Measurements from ENCODE around the gene SLC6A13.

SLC6A13 gene

DNA sequence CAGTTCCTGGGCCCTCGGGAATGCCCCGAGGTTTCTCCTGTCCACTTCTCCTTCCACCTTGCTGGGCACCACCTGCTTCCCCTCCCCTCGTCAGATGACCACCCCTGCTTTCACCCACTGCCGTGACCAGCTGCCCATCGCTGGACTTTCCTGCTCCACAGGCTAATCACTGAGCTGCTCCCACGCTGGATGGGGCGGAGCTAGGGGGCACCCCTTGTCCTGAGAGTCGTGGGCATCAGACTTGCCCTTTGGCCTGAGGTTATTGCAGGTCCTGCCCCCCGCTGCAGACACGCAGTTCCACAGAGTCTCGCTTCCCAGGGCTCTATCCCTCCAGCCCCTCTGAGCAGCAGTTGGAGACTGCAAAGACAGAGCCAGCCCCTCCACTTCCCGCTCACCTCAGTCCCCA, 49.1 kb downstream of the SLC6A13 start:
- DNase-seq = no peak

DNA sequence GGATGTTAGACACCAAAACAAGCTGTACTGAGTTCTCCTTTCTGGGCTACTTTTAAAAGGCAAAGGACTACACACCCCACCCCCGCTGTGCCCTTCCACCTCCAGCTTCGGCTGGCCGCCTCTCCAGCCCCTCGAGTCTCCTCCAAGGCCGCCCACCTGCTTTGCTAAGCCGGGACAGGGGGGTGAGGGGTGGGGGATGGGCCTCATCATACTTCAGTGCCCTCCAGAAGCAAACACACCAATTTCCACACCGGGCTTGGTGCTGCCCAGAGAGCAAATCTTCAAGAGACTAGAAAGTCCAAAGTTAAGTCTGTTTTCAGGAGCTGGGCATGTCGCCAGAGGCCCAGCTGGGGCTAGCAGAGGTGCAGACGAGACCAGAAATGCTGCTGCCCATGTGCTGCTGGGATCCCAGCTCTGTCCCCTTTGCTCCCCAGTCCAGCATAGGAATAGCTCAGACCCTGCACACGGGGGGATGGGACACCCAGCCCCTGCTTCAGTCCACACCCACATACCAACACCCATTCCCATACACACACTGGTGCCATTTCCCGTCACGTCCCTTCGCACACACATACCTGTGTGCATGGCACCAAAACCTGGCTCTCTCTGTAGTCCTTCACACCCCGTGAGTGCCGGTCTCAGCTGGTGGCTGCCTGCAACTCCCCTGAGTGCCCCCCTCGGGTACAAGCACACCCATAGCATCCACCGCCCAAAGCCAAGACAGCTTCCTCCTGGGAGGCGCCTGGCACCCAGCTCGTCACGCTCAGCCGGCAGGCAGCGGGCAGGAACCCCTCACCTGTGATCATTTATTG, 49.7 kb downstream of the SLC6A13 start:
- DNase-seq = no peak

DNA sequence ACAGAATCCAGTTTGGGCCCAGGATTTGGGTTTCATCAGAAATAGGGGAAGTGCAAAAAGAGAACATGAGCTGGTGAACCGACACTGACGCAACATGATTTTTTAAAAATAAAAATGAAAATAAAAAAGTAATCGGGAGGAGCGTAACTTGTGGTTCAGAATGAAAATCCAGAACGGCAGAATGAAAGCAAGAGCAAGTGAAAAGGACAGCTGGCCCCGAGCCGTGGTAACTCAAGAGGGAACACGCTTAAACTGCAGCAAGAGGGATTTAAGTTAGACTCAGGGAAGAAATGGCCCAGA, 50.3 kb downstream of the SLC6A13 start:
- DNase-seq = no peak

GRCh38 chr12:211639-212414, 50.8 kb downstream of the SLC6A13 start:
- no peak for DNase-seq

DNA sequence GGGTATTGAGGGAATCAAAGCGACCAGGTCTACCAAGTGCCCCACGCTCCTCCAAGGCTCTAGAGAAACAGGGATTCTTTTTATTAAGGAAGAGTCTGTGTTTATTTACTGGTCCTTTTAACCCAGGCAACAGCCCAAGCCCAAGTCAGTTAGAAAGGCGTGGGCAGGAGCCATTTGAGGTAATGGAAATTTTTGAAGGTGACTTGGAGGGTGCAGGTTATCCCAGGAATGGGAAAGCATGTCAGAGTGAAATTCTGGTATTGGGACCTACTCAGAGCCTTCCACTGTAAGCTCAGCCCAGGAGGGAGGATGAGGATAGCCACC, 51.5 kb downstream of the SLC6A13 start:
- DNase-seq = no peak

- no peak for DNase-seq
Observed at GRCh38 chr12:210277-211141, 52.1 kb downstream of the SLC6A13 start.

DNA sequence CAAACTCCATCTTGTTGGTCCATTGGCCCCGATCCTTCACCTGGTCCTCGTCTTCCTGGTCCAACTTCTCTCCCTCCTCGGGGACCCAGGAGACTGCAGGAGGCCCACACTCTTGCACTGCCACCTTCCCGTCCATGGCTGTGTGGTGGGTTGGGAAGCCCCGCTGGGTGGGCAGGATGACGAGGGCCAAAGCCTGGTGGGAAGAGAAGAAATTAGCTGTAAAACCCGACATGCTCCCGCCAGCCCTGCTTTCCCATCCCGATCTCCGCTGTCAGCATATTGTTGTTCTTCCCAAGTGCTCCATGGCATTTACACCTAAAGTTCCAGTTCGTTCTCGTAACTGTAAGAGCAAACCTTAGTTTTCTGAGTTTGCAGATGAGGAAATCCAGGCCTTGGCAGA, 52.8 kb downstream of the SLC6A13 start:
- no peak for DNase-seq

GRCh38 chr12:209246-209645, 53.4 kb downstream of the SLC6A13 start:
- no peak for DNase-seq

- DNase-seq = no peak
Observed at GRCh38 chr12:208813-209212, 53.8 kb downstream of the SLC6A13 start.

DNA sequence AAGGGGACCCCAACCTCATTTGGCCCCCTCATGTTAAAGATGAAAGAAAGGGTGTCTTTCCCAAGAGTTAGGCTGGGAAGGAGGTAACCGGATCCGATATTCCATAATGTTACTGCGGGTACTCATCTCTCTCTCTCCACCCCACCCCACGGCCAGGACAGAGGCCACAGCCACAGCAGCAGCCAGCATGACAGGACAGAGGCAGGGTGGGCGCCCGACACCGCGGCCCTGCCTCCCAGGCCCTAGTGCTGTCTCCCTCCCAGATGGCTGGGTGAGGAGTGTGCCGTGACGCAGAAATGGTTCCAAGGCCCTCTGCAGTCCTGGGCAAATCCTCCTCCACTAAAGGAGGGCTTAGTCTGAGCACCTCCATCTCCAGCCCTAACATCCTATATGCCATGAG, 54.8 kb downstream of the SLC6A13 start:
- DNase-seq = no peak

- DNase-seq = no peak
Observed at GRCh38 chr12:206746-207440, 55.7 kb downstream of the SLC6A13 start.

DNA sequence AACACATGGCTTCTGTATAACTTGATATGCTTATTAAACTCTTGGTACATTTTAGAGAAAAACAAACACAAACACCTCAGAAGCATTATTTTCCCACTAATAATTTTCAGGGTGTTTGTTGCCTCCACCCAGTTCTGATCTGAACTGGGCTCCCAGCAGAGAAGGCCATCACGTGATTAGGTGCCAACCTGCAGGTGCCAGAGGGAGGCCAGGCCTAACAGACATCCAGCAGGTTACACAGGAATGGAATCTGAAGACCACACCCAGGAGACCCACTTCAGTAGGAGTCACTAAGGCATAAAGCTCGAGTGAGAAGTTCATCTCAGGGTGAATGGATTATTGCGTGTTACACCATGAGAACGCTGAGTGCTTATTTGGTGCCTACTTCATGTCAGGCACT, 57.6 kb downstream of the SLC6A13 start:
- no peak for DNase-seq

- DNase-seq = no peak
Observed at GRCh38 chr12:204261-204678, 58.4 kb downstream of the SLC6A13 start.

DNA sequence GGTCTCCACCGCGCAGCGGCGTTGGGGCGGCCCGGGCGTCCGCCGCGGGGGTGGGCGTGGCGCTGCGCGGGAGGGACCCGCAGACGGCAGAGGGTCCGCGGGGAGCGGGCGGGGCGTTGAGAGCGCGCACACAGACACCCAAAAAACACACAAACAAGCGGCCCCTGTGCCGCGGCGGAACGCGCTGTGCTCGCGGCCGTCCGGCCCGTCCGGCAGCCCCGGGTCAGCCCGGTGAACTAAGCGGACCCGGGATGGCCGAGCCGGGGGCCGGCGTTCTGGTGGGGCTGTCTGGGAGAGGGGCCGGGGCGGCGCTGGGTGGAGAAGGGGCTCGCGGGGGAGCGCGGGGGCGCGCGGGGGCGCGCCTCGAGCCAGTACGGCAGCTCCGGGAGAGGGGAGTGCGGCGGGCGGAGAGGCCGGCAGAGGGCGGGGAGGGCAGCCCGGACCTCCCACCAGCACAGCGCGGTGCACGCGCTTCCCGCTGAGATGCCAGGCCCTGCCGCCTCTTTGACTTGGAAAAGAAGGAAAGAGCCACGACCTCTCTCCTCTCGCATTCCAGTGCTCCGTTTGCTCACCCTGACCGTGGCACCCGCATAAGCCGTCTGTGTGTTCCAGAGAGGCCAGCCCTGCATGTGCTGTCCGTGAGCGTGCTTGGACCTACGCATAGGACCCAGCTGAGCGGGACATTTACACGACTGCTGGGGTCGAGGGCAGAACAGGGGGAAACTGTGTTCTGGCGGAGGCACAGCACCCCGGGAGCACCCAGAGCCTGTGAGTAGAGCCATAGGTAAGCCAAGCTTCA, 59.0 kb downstream of the SLC6A13 start:
- no peak for DNase-seq

- no peak for DNase-seq
Observed at GRCh38 chr12:203074-203461, 59.6 kb downstream of the SLC6A13 start.

DNA sequence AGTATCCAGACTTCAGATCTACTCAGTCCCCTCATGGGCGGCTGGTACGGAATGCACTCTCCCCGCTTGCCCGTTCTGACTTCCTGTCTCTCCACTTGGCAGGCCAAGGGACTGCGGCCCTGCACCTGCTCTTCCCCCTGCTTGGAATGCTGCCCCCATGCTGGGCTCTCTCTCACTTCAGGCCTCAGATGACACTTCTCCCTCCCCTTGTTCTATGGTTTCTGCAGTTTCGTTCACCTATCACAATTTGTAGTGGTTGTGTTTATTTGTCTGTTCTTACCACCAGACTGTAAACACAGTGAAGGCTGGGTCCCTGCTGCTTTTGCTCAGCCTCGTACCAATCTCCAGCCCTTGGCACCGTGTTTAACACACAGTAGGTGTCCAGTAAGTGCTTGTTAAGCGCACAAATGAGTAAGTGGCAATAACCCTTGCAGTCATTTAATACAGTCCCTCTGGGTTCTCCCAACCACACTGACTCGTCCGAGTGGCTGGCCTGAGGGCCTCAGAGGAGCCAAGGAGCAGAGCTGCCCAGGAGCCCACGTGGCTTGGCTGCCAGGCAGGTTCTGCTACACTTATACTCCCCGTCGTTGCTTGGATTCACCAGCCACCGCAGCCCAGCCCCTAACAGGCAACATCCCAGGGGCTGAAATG, 60.4 kb downstream of the SLC6A13 start:
- no peak for DNase-seq

DNA sequence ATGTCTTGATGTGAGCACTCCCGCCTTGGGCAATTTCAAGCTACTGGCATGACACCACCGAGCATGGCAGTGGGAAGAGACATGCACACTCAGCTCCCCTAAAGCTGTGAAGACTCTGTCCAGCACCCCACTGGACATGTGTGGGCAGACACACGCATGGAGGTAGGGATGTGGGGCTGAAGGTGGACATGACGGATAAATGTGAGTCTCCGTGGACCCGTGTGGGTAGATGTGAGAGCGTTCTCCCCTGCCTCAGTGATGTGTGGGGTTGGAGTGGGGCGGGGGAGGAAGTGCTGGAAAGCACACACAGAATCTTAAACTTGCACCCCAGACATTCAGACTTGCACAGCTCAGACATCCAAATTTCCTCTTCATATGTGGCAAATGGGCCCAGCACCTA, 61.3 kb downstream of the SLC6A13 start:
- no peak for DNase-seq

DNA sequence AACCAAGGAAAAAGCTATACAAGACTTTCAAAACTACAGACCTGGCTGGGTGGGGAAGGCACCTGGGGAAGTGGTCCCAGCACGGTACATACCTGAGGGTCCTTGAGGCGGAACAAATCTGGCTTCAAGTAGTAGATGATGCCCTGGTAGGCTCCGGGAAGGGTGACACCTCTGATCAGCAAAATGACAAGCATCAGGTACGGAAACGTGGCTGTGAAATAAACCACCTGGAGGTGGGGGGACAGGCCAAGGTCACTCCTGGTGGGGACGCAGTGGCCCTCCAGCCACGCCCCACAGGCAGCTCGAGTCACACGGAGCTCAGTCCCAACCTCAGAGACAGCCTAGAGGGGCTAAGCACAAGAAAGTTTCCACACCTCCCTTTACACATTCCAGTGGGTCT, 63.9 kb downstream of the SLC6A13 start:
- DNase-seq = no peak

GRCh38 chr12:197911-198695, 64.5 kb downstream of the SLC6A13 start:
- no peak for DNase-seq

GRCh38 chr12:197347-197746, 65.3 kb downstream of the SLC6A13 start:
- no peak for DNase-seq

DNA sequence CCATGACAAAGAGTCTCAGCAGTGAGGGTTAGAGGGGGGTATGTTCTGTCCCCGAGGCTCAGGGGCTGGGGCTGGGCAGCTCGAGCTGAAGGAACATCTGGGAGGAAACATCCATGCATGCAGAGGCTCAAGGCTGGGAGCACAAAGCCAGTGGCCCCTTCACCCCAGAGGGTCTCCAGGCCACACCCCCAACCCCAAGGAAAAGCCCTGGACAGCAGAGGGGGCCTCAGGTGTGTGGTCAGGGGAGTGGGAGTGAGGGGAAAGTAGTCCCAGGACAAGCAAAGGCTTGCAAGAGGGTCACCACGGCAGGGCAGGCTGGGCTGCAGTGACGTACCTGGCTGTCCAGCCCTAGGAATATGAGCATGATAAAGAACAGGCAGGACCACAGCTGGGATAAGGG, 66.2 kb downstream of the SLC6A13 start:
- no peak for DNase-seq

Data from NCI-H2227 treated with DMSO at 0.1 percent for 48 hours (cell line).